ENCODE data around the gene TFF3.

- TF ChIP-seq, protein P1, sequence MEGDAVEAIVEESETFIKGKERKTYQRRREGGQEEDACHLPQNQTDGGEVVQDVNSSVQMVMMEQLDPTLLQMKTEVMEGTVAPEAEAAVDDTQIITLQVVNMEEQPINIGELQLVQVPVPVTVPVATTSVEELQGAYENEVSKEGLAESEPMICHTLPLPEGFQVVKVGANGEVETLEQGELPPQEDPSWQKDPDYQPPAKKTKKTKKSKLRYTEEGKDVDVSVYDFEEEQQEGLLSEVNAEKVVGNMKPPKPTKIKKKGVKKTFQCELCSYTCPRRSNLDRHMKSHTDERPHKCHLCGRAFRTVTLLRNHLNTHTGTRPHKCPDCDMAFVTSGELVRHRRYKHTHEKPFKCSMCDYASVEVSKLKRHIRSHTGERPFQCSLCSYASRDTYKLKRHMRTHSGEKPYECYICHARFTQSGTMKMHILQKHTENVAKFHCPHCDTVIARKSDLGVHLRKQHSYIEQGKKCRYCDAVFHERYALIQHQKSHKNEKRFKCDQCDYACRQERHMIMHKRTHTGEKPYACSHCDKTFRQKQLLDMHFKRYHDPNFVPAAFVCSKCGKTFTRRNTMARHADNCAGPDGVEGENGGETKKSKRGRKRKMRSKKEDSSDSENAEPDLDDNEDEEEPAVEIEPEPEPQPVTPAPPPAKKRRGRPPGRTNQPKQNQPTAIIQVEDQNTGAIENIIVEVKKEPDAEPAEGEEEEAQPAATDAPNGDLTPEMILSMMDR (IDR thresholded peaks at IDR 0.05; ENCODE audit: low read depth, low read length) = no peak
- no peak for TF ChIP-seq POLR2A (IDR thresholded peaks at IDR 0.05; ENCODE audit: extremely low read depth, insufficient read length)
- no peak for TF ChIP-seq MYC (IDR thresholded peaks at IDR 0.05; ENCODE audit: low read depth, low read length)
- TF ChIP-seq, protein P2, sequence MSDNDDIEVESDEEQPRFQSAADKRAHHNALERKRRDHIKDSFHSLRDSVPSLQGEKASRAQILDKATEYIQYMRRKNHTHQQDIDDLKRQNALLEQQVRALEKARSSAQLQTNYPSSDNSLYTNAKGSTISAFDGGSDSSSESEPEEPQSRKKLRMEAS (IDR thresholded peaks at IDR 0.05; ENCODE audit: low read depth, low read length) = no peak
Observed at GRCh38 chr21:42281181-42281680, 34.0 kb downstream of the TFF3 start.
